Hepatocyte (in vitro differentiated cells): ENCODE results near the gene ABR. TPM values are rescaled to one million over a fixed set of nuclear protein-coding genes. Genes with fewer than 3 reads are reported as not detected.
"Not testable (repeated sequence)": the region's sequence is repeated elsewhere in the genome, so short reads cannot be mapped to it uniquely, and the experiment has no call there.

Source experiments
- DNase-seq: peaks from one replicate; pipeline ENCODE4 v3.0.0-alpha.2; 2016; ENCODE audit warnings: low spot score
- H2AFZ ChIP-seq: fragments of 200-600 bp; sonication (generic); 2 replicates; pipeline ENCODE4 v1.6.0; 2016; ENCODE audit warnings: antibody characterized with exemption, mild to moderate bottlenecking
- H3K27ac ChIP-seq: fragments of 200-600 bp; sonication (generic); 2 replicates; pipeline ENCODE4 v1.5.1; 2016; ENCODE audit warnings: mild to moderate bottlenecking
- H3K27me3 ChIP-seq: fragments of 200-600 bp; sonication (generic); 2 replicates; pipeline ENCODE4 v1.6.1; 2016
- H3K36me3 ChIP-seq: fragments of 200-600 bp; sonication (generic); replicated peaks from 2 replicates; pipeline ENCODE4 v1.5.1; 2016; ENCODE audit warnings: low read depth; ENCODE audit not compliant: insufficient read depth
- H3K4me1 ChIP-seq: fragments of 200-600 bp; sonication (generic); 2 replicates; pipeline ENCODE4 v1.5.1; 2016; ENCODE audit warnings: mild to moderate bottlenecking, moderate library complexity; ENCODE audit not compliant: insufficient read depth
- H3K4me2 ChIP-seq: fragments of 200-600 bp; sonication (generic); 2 replicates; pipeline ENCODE4 v1.6.0; 2016
- H3K4me3 ChIP-seq: fragments of 200-600 bp; sonication (generic); 2 replicates; pipeline ENCODE4 v1.5.1; 2016; ENCODE audit warnings: mild to moderate bottlenecking
- H3K79me2 ChIP-seq: fragments of 200-600 bp; sonication (generic); 2 replicates; pipeline ENCODE4 v1.6.0; 2017; ENCODE audit warnings: mild to moderate bottlenecking
- H3K9me2 ChIP-seq: fragments of 200-600 bp; sonication (generic); replicated peaks from 2 replicates; pipeline ENCODE4 v1.6.0; 2017; ENCODE audit warnings: mild to moderate bottlenecking; ENCODE audit not compliant: insufficient read depth
- H3K9me3 ChIP-seq: fragments of 200-600 bp; sonication (generic); 2 replicates; pipeline ENCODE4 v1.5.1; 2016; ENCODE audit warnings: low read depth, mild to moderate bottlenecking
- H4K20me1 ChIP-seq: fragments of 200-600 bp; sonication (generic); 2 replicates; pipeline ENCODE4 v1.6.0; 2016; ENCODE audit warnings: mild to moderate bottlenecking; ENCODE audit not compliant: insufficient read depth, poor library complexity, severe bottlenecking
- EZH2 ChIP-seq: fragments of 200-600 bp; sonication (generic); IDR thresholded peaks from 2 replicates; pipeline ENCODE4 v1.6.1; 2016; ENCODE audit warnings: antibody characterized with exemption, mild to moderate bottlenecking, borderline replicate concordance
- EZH2phosphoT487 ChIP-seq: fragments of 200-600 bp; sonication (generic); IDR thresholded peaks from one replicate; pipeline ENCODE4 v1.6.1; 2018; ENCODE audit warnings: antibody characterized with exemption, mild to moderate bottlenecking, low read depth, moderate library complexity; ENCODE audit not compliant: unreplicated experiment, severe bottlenecking
- WGBS: methylation state at CpG from one replicate; pipeline ENCODE4 v1.1.6; 2016; ENCODE audit warnings: low lambda C conversion rate; ENCODE audit errors: missing lambda C conversion rate; 5-methylcytosine and 5-hydroxymethylcytosine counted together
- polyA plus RNA-seq: library from polyadenylated mRNA; unstranded; fragments of >200 nt; fragmentation: Nextera tagmentation; extraction: Ambion mirVana; gene quantifications from 2 replicates; pipeline ENCODE4 v1.2.1, GENCODE V29; 2016
- total RNA-seq: library from RNA; depleted of rRNA; stranded (reverse); fragments of >200 nt; gene quantifications from 2 replicates; pipeline ENCODE4 v1.2.3, GENCODE V29; 2014
- TF ChIP-seq, protein P1 (sequence below): fragments of 200-600 bp; sonication (generic); IDR thresholded peaks from 2 replicates; pipeline ENCODE4 v1.5.1; 2016; ENCODE audit warnings: antibody characterized with exemption, mild to moderate bottlenecking; ENCODE audit not compliant: poor library complexity

ABR gene
- total and polyA plus RNA-seq, 2 experiments from 2014 or later = 26.8 to 51.5 TPM

DNA sequence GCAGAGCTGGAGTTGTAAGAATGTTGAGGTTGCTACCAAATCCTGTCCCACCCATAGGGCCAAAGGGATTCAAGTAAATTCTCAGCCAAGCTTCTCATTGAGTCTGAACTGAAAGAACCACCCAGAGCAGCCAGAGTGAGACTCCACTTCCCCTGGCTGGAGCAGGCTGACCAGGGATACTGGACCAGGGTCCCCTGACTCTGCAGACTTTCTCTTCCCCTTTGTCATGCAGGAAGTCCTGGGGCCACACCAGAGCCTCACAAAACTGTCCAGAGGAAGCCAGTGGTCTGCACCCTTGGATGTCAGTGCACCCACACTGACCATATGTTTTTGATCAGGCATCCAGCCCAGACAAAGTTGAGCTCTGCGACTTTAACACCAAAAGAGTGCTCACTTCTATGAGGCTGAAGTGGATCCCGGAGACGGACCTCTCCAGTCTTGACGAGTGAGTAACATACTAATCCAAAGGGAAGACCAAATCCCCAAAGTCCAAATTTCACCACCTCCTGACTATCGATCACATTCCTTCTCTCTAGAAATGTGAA is 204.3 kb downstream of the ABR start:
- Histone ChIP-seq H3K4me3 (no peak overlapping the region), H3K9me2 (no peaks in the 10 kb centered on the region), H3K36me3 (no peaks in the 10 kb centered on the region), H3K27ac (peak overlapping the region; percentile 94), H3K4me2 (peak overlapping the region; percentile 77), H2AFZ (no peak overlapping the region), H3K27me3 (no peaks in the 10 kb centered on the region), H3K4me1 (peaks cover 34% of the 10 kb centered on the region), H3K9me3 (no peaks in the 10 kb centered on the region), H3K79me2 (peaks cover 84% of the 10 kb centered on the region), H4K20me1 (peaks cover 26% of the 10 kb centered on the region)
- no peak for DNase-seq
- TF ChIP-seq, protein P1, sequence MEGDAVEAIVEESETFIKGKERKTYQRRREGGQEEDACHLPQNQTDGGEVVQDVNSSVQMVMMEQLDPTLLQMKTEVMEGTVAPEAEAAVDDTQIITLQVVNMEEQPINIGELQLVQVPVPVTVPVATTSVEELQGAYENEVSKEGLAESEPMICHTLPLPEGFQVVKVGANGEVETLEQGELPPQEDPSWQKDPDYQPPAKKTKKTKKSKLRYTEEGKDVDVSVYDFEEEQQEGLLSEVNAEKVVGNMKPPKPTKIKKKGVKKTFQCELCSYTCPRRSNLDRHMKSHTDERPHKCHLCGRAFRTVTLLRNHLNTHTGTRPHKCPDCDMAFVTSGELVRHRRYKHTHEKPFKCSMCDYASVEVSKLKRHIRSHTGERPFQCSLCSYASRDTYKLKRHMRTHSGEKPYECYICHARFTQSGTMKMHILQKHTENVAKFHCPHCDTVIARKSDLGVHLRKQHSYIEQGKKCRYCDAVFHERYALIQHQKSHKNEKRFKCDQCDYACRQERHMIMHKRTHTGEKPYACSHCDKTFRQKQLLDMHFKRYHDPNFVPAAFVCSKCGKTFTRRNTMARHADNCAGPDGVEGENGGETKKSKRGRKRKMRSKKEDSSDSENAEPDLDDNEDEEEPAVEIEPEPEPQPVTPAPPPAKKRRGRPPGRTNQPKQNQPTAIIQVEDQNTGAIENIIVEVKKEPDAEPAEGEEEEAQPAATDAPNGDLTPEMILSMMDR = no peak
- TF ChIP-seq EZH2phosphoT487 = no peak
- WGBS = 40% methylated on average over 5 of the region's 5 CpGs

DNA sequence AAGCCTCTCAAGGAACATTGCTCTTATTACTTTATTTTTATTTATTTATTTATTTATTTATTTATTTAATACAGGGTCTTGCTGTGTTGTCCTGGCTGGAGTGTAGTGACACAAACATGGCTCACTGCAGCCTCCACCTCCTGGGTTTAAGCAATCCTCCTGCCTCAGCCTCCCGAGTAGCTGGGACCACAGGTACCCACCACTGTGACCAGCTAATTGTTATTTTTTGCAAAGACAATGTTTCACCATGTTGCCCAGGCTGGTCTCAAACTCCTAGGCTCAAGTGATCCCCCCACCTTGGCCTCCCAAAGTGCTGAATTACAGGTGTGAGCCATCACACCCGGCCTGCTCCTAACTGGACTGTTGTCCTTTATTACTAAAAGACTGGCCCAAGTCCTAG is 205.0 kb downstream of the ABR start:
- H3K36me3 ChIP-seq, H3K9me3 ChIP-seq, H3K27me3 ChIP-seq, DNase-seq, H3K9me2 ChIP-seq, H3K4me3 ChIP-seq, H2AFZ ChIP-seq: not testable (repeated sequence)
- Histone ChIP-seq H3K4me2 (peak overlapping the region; percentile 77), H4K20me1 (peaks cover 26% of the 10 kb centered on the region), H3K79me2 (peaks cover 90% of the 10 kb centered on the region), H3K27ac (peak overlapping the region; percentile 94), H3K4me1 (peaks cover 36% of the 10 kb centered on the region)
- 92% methylated on average over 2 of the region's 2 CpGs for WGBS

DNA sequence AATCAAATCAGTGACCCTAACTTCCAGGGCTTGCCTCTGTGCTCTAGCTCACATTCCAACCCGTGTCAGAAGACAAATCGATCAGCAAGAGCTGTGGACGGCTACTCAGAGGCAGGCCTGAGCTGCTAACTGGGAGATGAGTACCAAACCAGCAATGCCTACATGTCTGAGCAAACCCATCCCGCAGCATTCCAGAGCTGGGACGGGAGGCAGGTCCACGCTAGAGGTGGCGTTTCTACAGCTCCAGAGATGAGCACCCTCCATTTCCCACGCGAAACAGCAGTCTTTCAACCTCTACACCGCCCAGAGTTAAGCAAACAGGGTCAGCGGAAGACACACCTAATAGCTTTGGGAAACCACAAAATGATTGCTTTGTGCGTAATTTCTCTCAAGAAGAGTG is 206.7 kb downstream of the ABR start:
- no peak overlapping the region for H3K4me2 ChIP-seq
- H3K79me2 ChIP-seq = peaks cover 97% of the 10 kb centered on the region
- no peaks in the 10 kb centered on the region for H3K27me3 ChIP-seq
- H3K9me2 ChIP-seq = no peaks in the 10 kb centered on the region
- no peaks in the 10 kb centered on the region for H3K36me3 ChIP-seq
- no peaks in the 10 kb centered on the region for H3K9me3 ChIP-seq
- H2AFZ ChIP-seq = no peak overlapping the region
- peak overlapping the region; percentile 73 for H3K27ac ChIP-seq
- H4K20me1 ChIP-seq = peaks cover 26% of the 10 kb centered on the region
- H3K4me3 ChIP-seq = no peak overlapping the region
- DNase-seq = no peak
- peaks cover 51% of the 10 kb centered on the region for H3K4me1 ChIP-seq
- no peak for TF ChIP-seq EZH2
- no peak for TF ChIP-seq EZH2phosphoT487
- TF ChIP-seq, protein P1 = no peak
- WGBS = 59% methylated on average over 12 of the region's 12 CpGs

DNA sequence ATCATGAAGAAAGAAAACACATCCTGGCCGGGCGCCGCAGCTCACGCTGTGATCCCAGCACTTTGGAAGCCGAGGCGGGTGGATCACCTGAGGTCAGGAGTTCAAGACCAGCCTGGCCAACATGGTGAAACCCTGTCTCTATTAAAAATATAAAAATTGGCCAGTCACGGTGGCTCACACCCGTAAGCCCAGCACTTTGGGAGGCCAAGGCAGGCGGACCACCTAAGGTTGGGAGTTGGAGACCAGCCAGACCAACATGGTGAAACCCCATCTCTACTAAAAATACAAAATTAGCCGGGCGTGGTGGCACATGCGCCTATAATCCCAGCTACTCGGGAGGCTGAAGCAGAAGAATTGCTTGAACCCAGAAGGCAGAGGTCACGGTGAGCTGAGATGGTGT is 207.9 kb downstream of the ABR start:
- WGBS = 97% methylated on average over 14 of the region's 14 CpGs
- H3K27me3 ChIP-seq, H3K4me2 ChIP-seq, H3K9me2 ChIP-seq, H3K27ac ChIP-seq, DNase-seq, H2AFZ ChIP-seq, H3K36me3 ChIP-seq, H3K4me3 ChIP-seq, H3K9me3 ChIP-seq: not testable (repeated sequence)
- peaks cover 97% of the 10 kb centered on the region for H3K79me2 ChIP-seq
- H3K4me1 ChIP-seq = peaks cover 46% of the 10 kb centered on the region
- peaks cover 20% of the 10 kb centered on the region for H4K20me1 ChIP-seq
